ENCODE measurements around the gene CLEC18A.
"Not testable (repeated sequence)": the region's sequence is repeated elsewhere in the genome, so short reads cannot be mapped to it uniquely, and the experiment has no call there.

DNA sequence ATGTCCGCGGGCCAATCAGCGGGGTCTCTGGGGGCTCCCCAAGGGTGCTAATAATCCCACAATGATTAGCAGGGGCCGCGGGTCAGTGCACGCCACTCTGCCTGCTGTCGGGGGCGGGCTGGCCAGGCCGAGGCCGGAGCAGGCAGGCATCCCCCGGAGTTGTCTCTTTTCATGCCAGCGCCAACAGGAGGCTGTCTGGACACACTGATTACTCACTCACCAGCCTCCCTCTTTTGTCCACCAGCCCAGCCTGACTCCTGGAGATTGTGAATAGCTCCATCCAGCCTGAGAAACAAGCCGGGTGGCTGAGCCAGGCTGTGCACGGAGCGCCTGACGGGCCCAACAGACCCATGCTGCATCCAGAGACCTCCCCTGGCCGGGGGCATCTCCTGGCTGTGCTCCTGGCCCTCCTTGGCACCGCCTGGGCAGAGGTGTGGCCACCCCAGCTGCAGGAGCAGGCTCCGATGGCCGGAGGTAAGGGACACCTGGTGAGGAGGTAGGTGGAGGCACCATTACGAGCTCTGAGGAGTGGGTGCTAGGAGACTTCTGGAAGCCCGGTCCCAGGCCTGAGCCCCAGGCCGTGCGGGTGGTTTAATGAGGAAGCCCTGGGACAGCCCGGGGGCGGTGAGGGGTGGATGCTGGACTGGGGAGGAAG, at the start of gene CLEC18A:
- not testable (repeated sequence) for TF ChIP-seq POLR2A (IDR thresholded peaks at IDR 0.05)
- TF ChIP-seq, protein P1, sequence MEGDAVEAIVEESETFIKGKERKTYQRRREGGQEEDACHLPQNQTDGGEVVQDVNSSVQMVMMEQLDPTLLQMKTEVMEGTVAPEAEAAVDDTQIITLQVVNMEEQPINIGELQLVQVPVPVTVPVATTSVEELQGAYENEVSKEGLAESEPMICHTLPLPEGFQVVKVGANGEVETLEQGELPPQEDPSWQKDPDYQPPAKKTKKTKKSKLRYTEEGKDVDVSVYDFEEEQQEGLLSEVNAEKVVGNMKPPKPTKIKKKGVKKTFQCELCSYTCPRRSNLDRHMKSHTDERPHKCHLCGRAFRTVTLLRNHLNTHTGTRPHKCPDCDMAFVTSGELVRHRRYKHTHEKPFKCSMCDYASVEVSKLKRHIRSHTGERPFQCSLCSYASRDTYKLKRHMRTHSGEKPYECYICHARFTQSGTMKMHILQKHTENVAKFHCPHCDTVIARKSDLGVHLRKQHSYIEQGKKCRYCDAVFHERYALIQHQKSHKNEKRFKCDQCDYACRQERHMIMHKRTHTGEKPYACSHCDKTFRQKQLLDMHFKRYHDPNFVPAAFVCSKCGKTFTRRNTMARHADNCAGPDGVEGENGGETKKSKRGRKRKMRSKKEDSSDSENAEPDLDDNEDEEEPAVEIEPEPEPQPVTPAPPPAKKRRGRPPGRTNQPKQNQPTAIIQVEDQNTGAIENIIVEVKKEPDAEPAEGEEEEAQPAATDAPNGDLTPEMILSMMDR (IDR thresholded peaks at IDR 0.05) = not testable (repeated sequence)

Data from testis (tissue), 2 donors.